GM04504 (cell line): ENCODE results near the gene SYK.
"Not testable (repeated sequence)": the region's sequence is repeated elsewhere in the genome, so short reads cannot be mapped to it uniquely, and the experiment has no call there.

Source experiments
- DNase-seq: peaks from one replicate; pipeline ENCODE4 v3.0.0-alpha.2; 2012; ENCODE audit warnings: low read depth

Gene SYK

DNA sequence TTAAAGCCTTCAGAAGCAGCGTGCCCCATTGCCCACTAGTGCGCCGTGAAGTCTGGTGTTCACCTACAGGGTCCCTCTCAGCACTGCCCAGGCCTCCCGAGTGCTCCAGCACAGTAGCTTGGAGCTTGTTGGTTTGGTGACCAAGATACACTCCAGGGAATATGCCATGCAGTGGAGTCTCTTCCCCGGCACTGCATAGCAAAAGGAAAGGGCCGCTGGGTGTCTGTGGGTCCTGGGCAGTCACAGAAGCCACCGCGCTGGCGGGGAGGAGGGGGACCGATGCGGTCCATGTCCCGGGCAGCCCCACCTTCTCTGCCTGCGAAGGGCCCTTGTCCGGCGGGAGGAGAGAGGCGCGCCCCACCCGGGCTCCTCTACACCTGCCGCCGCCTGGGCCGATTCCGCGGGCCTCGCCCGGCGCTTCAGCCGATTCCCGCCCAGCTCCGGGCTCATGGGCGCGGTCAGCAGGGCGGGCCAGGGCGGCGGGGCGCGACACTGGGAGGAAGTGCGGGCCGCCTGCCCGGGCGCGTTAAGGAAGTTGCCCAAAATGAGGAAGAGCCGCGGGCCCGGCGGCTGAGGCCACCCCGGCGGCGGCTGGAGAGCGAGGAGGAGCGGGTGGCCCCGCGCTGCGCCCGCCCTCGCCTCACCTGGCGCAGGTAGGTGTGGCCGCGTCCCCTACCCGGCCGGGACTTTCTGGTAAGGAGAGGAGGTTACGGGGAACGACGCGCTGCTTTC lies at the start of gene SYK:
Gene SYK, plus strand, starts transcription at position 579 of the 732 bp plus-strand sequence. CDS start 42,080 bp downstream, outside the sequence.
- DNase-seq, result no peak

DNA sequence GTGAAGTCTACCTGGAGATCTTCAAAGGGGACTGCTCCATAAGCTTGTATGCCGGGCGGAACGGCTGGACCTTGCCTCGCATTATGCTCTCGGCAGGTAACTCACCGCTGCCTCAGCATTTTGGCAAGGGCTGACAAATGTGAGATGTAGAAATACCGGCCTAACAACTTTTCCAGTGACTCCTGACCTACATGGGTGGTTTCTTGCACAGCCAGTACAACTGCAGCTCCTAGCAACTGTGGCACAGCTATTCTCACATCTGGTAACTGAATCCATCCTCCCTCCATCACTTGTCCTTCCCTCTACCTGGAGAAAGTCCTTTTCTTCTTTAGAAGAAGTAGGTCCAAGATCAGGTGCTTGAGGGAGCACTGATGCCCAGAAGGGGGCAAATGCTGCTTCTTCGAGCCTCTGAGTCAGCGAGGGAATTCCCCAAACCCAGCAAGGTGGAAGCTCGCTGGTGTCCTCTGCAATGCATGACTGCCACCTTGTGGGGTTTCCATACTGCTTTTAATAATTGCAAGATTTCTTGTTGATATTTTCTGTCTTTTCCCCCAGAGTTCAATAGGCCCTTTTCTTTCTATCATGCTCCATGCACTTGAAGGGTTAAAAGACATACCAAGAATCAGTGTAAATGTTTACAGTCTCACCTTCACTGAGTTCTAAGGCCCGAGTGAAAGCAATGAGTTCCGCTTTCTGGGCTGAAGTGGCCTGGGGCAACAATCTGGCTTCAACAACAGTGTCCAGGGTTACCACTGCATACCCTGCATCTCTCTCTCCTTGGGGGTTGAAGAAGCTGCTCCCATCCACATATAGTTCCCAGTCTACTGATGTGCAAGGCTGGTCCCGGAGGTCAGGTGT lies 45.9 kb upstream of the SYK start:
- not testable (repeated sequence) for DNase-seq

DNA sequence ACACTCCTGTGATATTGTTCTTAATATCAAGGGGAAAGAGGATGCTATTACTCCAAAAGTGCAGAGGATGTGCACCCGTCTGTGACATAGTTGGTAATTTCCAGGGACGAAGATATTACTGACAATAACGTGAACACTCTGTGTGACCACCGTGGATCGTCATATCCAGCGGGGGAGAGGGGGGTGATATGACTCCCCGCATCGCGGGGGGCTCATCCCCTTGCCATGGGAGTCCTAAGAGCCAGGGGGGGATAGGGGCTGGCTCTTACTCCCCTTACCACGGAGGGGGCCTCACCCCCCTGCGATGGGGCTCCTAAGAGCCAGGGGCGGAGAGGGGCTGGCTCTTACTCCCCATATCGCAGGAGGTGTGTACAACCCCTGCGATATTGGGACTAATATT lies 41.0 kb upstream of the SYK start:
- DNase-seq, result not testable (repeated sequence)

DNA sequence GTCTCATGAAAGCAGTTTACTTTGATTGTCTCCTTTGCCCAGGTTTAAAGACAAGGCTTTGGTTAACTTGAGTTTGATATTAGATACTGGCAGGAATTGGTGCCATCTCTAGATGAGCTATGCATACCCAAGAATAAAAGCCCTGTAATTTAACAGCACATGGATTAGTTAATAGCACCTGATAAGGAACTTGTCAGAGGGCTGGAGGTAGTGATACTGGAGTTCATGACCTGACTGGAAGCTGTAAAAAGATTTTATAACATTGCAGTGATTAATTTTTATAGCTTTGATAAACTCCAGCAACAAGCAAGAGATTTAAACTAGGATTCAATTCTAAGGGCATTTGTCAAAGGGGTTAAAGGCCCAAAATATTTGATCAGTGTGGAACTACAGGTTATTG lies 34.9 kb upstream of the SYK start:
- no peak for DNase-seq

DNA sequence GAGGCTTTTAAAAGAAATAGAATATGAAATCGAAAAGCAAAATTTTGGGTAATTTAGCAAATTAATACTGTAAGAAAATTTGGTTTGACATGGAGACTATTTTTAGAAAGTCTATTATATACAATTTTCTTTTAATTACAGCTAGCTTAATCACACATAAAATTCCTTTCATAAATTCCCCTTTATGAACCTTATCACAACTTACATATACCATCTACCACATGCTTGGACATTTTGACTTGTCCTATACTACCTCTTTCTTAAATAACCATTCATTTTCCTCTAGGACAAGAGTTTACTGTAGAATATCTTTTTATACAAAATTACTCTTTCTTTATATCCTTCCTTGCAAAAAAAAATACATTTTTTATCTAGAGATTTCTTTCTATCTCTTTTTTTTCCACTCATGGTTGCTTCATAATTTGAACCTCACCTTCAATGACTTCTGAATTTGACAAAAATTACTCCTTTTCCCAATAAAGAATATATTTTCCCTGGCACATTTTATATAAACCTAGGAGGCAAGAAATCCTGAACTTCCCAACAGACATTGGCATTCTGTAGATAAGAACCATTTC lies 34.0 kb upstream of the SYK start:
- DNase-seq, result no peak

DNA sequence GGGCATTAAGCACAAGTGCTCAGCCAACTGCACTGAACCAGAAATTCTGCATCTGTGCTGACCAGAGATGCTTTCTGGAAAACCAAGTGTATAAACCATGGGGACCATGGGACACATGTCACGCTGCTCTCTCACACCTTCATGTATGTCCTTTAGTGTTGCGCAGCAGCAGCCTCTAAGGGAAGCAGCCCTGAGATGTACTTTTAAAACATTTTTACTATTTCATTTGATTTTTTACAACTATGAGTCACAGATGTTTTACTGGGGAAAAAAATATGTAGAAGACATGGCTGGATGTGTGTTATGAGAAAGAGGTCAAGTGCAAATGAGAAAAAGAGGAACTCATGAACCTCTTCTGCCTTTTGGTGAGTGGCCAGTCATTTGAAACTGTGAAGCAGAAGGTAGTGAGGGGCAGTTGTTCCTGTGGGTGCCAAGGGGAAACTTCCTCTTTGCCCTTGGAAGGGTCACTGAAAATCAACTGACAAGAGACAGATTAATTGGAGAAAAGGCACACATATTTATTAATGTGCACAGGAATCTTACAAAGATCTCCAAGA lies 31.4 kb upstream of the SYK start:
- DNase-seq, result no peak

DNA sequence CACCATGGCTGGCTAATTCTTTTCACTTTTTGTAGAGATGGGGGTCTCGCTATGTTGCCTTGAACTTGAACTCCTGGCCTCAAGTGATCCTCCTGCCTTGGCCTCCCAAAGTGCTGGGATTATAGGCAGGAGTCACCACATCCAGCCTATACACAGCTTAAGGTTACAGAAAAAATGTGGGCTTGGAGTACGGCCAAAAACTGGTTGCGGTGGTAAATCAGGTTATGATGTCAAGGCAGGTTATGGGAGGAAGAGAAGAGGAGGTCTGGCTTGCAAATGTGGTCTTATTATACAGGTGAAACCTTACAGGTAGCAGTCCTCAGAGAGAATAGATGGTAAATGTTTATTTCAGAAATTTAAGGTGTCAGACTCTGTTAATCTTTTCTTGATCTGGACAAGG lies 30.7 kb upstream of the SYK start:
- no peak for DNase-seq

DNA sequence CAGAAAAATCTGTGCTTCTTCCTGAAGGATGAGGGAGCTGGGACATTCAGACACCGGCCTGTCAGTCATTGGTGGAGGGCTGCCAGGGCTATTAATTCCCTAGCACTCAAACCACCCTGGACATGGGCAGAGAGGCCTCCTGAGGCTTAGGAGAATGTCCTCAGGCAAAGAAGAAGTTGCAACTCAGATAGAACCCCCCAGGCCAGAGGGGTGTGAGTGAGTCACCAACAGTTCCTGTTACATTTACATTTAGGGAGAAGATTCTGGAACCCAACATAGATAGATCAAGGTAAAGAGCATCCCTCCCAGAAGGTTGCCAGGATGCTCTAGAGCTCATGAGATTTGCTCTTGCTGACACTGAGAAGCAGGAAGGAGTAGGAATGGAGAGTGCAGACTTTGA lies 29.2 kb upstream of the SYK start:
- DNase-seq, result no peak

DNA sequence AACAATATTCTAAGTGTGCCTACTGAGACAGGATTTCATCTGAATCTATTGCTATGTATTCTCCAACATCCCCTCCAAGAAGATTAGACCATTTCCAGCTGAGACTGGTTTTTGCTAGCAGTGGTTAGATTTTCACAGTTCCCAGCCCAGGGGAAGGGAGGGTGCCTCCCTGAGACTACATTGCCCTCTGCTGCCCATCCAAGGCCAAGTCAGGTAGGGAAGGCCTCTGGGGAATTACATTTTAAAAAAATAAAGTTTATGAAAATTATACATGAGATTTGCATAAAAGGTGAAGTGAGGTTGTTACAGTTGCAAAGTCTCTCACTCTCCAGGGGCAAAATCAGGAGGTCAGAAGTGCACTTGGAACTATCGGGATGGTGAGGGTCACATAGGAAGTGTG lies 28.0 kb upstream of the SYK start:
- no peak for DNase-seq

DNA sequence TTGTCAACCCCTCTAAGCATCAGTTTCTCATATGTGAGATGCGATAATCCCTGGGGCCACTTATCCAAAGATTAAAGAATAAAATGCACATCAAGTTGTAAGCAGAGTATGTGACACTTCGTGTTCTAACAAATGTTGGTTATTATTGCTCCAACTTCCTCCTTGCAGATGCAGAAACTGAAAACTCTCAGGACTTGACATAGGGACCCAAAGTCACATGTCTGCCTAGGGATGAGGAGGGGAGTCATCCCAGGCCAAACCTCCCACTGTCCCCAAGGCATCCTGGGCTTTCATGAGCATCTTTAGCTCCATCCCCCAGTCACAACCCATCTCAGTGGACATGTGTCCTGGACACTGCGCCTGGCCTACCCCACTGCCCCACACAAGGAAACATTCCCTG lies 27.5 kb upstream of the SYK start:
- DNase-seq, result no peak

DNA sequence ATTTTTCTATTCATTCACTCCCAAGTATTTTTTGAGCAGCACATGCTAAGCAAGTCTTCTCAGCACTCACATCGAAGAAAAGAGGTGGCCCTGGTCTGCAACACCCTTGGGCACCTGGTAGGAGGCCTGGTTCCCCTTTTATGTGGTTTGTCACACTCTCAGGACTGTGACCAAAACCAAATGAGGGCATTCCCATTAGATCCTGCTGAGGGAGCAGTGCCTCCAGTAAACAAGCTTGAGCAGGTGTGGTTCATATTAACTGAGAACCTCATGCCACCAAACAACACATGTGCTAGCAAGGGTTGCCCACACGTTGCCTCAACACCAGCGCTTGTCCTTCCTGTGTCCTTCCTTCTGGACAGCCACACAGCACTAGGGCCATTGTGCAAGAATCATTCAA lies 26.9 kb upstream of the SYK start:
- no peak for DNase-seq

DNA sequence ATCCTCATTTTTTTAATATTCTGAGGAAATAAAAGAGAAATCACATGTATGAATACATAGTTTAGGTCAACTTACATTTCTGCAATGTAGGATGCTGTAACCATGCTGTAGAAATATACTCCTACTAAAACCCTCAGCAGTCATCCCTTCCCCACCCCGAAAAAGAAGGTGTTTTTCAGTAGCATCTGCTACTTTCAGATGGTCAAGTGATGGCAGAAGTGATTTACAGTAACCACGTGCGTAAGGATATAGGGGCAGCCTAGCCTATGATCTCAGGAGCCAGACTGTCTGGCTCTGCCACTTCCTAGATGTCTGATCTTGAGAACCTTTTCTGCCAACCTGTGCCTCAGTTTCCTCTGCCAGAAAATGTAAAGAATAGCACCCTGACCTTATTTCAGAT lies 26.0 kb upstream of the SYK start:
- DNase-seq, result no peak

DNA sequence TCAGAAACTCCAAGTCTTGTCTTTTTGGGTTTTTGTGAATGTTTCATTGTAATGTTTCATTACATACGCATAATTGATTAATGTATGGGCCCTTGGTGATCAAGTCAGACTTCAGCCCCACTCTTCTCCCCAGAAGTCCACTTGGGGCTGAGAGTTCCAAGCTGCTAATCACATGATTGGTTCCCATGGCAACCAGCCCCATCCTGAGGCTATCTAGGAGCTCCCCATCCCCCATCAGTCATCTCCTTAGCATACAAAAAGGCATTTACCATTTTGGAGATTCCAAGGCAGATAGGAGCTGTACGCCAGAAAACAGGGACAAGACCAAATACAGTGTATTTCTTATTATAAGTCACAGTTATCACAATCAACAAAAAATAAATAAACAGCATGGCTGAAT lies 22.9 kb upstream of the SYK start:
- no peak for DNase-seq

DNA sequence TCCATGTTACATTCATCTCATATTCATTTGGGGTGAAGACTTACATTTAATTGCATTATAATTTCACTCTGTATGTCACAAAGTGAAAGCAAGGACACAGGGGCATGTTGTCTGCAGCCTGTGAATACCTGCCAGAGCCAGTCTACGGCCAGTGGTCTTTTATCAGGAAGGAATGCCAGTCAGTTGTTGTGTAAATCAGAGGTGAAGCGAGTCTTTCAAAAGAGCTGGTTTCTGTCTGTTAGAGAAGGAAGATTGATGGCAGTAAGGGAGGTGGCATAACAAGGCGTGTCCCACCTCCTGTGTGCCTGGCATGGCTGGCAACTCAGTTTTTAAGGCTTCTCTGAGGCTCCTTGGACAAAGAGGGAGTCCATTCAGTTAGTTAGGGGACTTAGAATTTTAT lies 18.1 kb upstream of the SYK start:
- no peak for DNase-seq

DNA sequence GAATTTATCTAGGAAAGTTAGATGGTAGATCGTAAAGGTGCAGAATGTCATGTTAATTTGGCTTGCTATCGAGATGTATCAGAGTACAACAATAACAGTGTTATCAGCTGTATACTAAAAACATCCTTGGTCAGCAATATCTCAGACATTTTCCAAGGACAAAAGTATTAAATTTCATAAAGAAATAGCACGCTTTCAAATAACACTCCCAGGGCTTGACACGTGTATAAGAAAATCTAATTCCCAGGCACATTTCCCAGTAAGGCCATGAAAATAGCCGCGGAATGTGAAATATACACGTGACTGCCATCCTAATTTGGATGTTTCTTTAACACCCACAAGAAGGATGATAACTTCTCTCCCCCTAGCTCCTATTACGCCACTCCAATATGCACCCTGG lies 17.7 kb upstream of the SYK start:
- DNase-seq, result no peak

DNA sequence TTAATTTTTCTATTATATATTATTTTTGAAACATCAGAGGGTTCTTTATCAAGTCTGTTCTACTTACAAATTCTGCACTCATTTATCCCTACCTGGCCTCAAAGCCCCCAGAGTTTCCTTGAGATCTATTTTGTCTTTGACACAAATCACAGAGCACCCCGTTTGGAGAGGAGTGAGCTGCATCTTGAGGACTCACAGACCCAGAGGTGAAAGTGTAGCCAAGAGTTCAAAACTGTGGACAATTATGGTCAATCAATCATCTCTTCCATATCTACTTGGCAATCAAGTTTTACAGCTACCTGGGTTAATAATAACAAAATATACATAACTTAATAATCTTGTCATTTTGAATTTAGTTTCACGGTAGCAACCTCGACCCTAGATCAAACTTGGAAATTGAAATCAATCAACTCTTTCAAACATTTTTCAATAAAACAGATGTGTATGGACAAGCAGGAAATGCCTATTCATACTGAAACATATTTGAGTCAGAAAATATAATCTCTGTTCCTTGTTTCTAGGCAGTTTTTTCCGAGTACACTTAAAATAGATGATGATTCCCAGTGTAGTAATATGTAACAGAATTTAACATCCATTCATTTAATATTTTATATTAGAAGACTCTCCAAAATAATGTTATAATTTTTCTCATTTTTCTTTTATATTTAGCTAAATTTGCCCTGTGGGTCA lies 13.7 kb upstream of the SYK start:
- DNase-seq, result no peak

DNA sequence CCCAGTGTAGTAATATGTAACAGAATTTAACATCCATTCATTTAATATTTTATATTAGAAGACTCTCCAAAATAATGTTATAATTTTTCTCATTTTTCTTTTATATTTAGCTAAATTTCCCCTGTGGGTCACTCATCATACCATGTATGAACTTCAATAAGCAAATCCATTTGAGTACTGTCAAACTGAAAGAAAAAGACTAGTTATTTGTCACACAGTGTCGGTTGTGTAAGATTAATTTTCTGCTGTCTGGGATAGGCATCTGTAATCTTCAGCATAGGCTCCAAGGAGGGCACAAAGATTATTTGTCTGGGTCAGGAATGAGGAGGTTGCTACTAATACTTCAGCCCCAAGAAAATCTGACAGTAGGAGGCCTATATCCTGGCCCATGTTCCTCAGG lies 13.1 kb upstream of the SYK start:
- not testable (repeated sequence) for DNase-seq

DNA sequence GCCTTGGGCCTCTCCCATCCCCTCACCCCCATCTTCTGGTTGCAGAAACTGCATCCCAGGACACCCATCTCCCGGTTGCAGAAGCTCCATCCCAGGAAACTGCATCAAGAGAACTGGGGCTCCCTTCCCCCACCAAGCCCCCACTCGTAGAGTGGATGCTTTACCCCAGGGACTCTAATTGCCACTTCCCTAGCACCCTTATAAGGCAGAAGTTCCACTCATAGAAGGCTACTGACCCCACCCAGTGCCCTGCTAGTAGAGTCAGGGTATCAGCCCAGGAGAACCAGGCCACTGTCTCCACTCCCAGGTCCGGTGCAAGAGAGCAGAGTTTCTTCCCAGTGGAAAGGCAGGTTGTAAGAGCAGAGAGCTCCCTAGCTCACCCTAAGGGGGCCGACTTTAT lies 12.2 kb upstream of the SYK start:
- DNase-seq, result no peak

DNA sequence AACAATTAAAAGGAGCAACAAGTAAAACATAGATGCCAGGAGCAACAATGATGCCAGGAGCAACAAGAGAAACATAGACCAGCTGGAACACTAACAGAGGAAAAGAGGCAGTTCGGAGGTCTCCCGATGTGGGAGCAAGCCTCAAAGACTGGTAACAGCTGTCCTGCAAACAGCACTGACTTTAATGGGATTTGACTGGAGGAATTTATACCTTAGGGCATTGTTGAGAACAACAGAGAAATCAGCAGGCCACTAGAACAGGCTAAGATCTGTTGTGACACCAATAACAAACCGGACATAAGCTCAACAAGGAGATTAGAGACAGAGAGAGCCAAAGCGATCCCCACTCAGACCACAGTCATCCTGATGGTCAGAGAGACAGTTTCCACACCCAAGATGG lies 11.8 kb upstream of the SYK start:
- no peak for DNase-seq

DNA sequence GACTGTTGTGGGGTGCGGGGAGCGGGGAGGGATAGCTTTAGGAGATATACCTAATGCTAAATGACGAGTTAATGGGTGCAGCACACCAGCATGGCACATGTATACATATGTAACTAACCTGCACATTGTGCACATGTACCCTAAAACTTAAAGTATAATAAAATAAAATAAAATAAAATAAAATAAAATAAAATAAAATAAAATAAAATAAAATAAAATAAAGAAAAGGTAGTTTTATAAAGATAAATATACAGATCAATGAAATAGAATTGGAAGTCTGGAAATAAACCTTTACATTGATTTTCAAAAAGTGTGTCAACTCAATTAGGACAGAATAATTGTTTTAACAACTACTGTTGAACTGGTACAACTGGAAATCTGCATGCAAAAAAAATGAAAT lies 8.6 kb upstream of the SYK start:
- not testable (repeated sequence) for DNase-seq

DNA sequence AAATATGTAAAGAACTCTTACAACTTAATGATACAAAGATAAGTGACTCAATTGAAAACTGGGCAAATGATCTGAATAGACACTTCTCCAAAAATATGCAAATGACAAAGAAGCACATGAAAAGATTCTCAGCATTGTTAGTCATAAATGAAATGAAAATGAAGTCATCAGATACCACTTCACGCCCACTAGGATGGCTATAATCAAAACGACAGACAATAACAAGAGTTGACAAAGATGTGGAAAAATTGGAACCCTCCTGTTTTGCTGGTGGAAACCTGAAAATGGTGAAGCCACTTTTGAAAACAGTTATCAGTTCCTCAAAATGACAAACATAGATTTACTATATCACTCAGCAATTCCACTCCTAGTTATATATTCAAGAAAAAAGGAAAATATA lies 7.9 kb upstream of the SYK start:
- no peak for DNase-seq

DNA sequence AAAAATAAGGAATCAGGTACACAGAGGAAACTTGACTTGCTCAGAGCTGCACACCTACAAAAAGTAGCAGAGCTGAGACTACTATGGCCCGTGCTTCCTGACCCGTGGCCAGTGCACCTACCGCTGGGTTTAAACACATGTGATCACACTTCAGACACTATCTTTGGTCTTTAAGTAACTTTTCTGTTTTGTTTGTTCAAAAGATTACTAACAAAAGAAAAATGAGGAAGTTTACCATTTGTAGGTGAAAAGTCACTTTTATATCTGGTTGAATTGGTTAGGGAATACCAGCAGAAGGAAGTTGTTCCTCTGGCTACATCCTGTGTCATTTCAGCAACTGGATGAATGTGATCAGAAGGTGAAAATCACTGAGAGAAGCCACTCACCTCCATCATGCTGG lies 6.5 kb upstream of the SYK start:
- DNase-seq, result no peak
